Rectal smooth muscle tissue (tissue), 1 donor: Measurements from ENCODE around the gene RNF149.
"Not testable (repeated sequence)": the region's sequence is repeated elsewhere in the genome, so short reads cannot be mapped to it uniquely, and the experiment has no call there.

Experiments
- H3K27ac ChIP-seq: one replicate; pipeline ENCODE4 v1.7.0; 2013; ENCODE audit warnings: low read depth, low read length, inconsistent platforms
- H3K27me3 ChIP-seq: one replicate; pipeline ENCODE4 v1.7.0; 2013; ENCODE audit warnings: low read length; ENCODE audit not compliant: control insufficient read depth, insufficient read depth
- H3K36me3 ChIP-seq: one replicate; pipeline ENCODE4 v1.7.0; 2013; ENCODE audit warnings: low read length; ENCODE audit not compliant: control insufficient read depth, insufficient read depth
- H3K4me1 ChIP-seq: one replicate; pipeline ENCODE4 v1.7.0; 2013; ENCODE audit warnings: low read length; ENCODE audit not compliant: control insufficient read depth, insufficient read depth
- H3K4me3 ChIP-seq: one replicate; pipeline ENCODE4 v1.7.0; 2013; ENCODE audit warnings: low read length
- H3K9ac ChIP-seq: one replicate; pipeline ENCODE4 v1.7.0; 2013; ENCODE audit warnings: low read length

RNF149 gene

GRCh38 chr2:101244899-101245298 lies 63.6 kb downstream of the RNF149 start:
- H3K27me3 ChIP-seq, H3K9ac ChIP-seq, H3K4me3 ChIP-seq, H3K27ac ChIP-seq, H3K36me3 ChIP-seq, H3K4me1 ChIP-seq: not testable (repeated sequence)

DNA sequence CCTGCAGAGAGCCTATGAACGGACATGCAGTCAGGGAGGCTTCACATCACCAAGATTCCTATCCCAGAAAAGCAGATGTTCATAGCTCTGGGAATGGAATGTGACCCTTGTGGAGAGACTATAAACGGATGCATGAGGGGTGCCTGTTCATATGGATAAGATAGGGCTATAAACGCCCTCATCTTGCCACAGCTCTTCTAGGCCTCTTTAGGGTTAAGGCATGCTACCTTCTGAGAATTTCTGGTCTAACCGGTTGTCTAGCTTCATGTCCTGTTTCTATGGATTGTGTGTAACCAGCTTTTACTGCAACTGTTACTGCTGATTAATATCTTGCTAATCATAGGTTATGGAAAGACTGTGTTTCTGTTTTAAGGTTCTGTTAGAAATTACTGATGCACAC lies 64.1 kb downstream of the RNF149 start:
- H3K27me3 ChIP-seq, H3K4me1 ChIP-seq, H3K4me3 ChIP-seq, H3K27ac ChIP-seq, H3K9ac ChIP-seq, H3K36me3 ChIP-seq: not testable (repeated sequence)

- H3K9ac ChIP-seq: no peak overlapping the region
- no peaks in the 10 kb centered on the region for H3K36me3 ChIP-seq
- no peak overlapping the region for H3K4me3 ChIP-seq
- no peaks in the 10 kb centered on the region for H3K4me1 ChIP-seq
- H3K27me3 ChIP-seq: no peaks in the 10 kb centered on the region
- no peak overlapping the region for H3K27ac ChIP-seq
Measured at GRCh38 chr2:101241158-101241557, 67.3 kb downstream of the RNF149 start.

DNA sequence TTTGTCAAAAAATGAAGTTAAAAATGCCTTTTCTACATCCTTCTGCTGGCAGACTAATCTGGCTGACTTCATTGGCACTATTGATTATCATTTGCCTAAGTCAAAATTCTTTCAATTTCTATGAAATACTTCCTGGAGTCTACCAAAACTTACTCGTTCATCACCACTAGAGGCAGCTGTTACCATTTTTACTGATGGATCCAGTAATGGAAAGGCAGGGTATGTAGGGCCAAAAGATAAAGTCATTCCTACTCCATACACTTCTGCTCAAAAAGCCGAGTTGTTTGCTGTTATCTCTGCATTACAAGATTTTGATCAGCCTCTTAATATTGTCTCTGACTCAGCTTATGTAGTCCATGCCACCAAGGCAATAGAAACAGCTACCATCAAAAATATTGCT lies 67.8 kb downstream of the RNF149 start:
- not testable (repeated sequence) for H3K9ac ChIP-seq, H3K27ac ChIP-seq

GRCh38 chr2:101239760-101240118 lies 68.8 kb downstream of the RNF149 start:
- H3K27ac ChIP-seq, H3K4me1 ChIP-seq, H3K9ac ChIP-seq, H3K27me3 ChIP-seq, H3K4me3 ChIP-seq, H3K36me3 ChIP-seq: not testable (repeated sequence)

More for the DNA sequence above, 67.8 kb downstream of the RNF149 start:
- H3K4me3 ChIP-seq, H3K4me1 ChIP-seq, H3K36me3 ChIP-seq, H3K27me3 ChIP-seq: not testable (repeated sequence)

- Histone ChIP-seq H3K27me3 (no peaks in the 10 kb centered on the region), H3K9ac (no peak overlapping the region), H3K27ac (no peak overlapping the region), H3K36me3 (no peaks in the 10 kb centered on the region), H3K4me3 (no peak overlapping the region), H3K4me1 (no peaks in the 10 kb centered on the region)
Measured at GRCh38 chr2:101238930-101239759, 69.4 kb downstream of the RNF149 start.

- H3K9ac ChIP-seq, H3K27ac ChIP-seq, H3K4me1 ChIP-seq, H3K36me3 ChIP-seq, H3K4me3 ChIP-seq, H3K27me3 ChIP-seq: not testable (repeated sequence)
Measured at GRCh38 chr2:101237944-101238343, 70.6 kb downstream of the RNF149 start.

GRCh38 chr2:101235956-101236355 lies 72.5 kb downstream of the RNF149 start:
- H3K4me1 ChIP-seq: not testable (repeated sequence)

GRCh38 chr2:101234169-101234938 lies 74.1 kb downstream of the RNF149 start:
- Histone ChIP-seq H3K27ac (no peak overlapping the region), H3K4me1 (no peaks in the 10 kb centered on the region), H3K27me3 (no peaks in the 10 kb centered on the region), H3K9ac (no peak overlapping the region), H3K36me3 (no peaks in the 10 kb centered on the region), H3K4me3 (no peak overlapping the region)

More at GRCh38 chr2:101235956-101236355, 72.5 kb downstream of the RNF149 start:
- not testable (repeated sequence) for H3K4me3 ChIP-seq, H3K9ac ChIP-seq, H3K27me3 ChIP-seq, H3K36me3 ChIP-seq, H3K27ac ChIP-seq

GRCh38 chr2:101232770-101233169 lies 75.7 kb downstream of the RNF149 start:
- H3K27ac ChIP-seq: no peak overlapping the region
- H3K4me1 ChIP-seq: no peaks in the 10 kb centered on the region
- H3K4me3 ChIP-seq: no peak overlapping the region
- no peak overlapping the region for H3K9ac ChIP-seq
- H3K36me3 ChIP-seq: no peaks in the 10 kb centered on the region
- no peaks in the 10 kb centered on the region for H3K27me3 ChIP-seq

GRCh38 chr2:101231937-101232730 lies 76.4 kb downstream of the RNF149 start:
- Histone ChIP-seq H3K27ac (no peak overlapping the region), H3K4me1 (no peaks in the 10 kb centered on the region), H3K9ac (no peak overlapping the region), H3K27me3 (no peaks in the 10 kb centered on the region), H3K4me3 (no peak overlapping the region), H3K36me3 (no peaks in the 10 kb centered on the region)

DNA sequence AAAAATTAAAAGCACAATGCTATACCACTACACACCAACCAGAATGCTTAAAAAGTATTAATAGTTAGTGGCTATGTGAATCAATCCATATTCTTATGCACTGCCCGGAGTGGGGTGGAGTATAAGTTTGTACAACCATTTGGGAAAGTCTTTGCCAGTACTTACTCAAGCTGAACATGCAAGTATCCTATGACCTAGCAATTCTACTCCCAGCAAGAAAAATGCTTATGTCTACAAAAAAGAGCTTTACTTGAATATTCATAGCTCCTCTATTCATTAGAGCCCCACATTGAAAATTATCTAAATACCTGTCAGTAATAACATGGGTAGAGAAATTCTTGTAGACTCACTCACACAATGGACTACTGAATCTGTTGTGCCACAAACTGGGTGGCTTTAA lies 77.3 kb downstream of the RNF149 start:
- Histone ChIP-seq H3K27ac (no peak overlapping the region), H3K4me3 (no peak overlapping the region), H3K9ac (no peak overlapping the region), H3K36me3 (no peaks in the 10 kb centered on the region), H3K4me1 (no peaks in the 10 kb centered on the region), H3K27me3 (no peaks in the 10 kb centered on the region)
